ENCODE results near the gene ANKRD24.
A peak's percentile ranks its signal among the peaks of the same experiment; 100 is the strongest.
"Not testable (repeated sequence)": the region's sequence is repeated elsewhere in the genome, so short reads cannot be mapped to it uniquely, and the experiment has no call there.

Gene ANKRD24

DNA sequence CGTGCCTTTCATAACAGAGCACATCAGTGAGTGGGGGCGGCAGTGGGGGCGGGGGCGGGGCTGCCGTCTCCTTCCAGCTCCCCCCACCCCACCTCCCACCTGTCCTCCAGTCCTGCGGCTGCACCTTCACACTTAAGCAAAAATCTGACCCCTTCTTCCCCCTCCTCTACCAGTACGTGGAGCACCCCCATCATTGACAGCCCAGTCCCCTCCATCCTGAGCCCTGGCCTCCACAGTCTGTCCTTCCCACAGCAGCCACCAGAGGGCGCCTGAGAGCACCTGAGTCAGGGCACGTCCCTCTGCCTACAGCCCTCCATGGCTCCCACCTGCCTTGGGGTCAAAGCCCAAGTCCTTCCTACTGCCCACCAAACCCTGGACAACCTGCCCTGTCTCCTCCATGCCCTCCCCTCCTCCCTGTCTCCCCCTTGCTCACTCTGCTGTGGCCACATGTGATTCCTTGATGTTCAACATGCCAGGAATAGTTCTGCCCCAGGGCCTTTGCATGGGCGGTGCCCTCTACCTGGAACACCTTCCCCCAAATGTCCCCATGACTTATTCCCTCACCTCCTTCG lies 50.9 kb downstream of the ANKRD24 start:
- DNase-seq: peak; percentile 65

DNA sequence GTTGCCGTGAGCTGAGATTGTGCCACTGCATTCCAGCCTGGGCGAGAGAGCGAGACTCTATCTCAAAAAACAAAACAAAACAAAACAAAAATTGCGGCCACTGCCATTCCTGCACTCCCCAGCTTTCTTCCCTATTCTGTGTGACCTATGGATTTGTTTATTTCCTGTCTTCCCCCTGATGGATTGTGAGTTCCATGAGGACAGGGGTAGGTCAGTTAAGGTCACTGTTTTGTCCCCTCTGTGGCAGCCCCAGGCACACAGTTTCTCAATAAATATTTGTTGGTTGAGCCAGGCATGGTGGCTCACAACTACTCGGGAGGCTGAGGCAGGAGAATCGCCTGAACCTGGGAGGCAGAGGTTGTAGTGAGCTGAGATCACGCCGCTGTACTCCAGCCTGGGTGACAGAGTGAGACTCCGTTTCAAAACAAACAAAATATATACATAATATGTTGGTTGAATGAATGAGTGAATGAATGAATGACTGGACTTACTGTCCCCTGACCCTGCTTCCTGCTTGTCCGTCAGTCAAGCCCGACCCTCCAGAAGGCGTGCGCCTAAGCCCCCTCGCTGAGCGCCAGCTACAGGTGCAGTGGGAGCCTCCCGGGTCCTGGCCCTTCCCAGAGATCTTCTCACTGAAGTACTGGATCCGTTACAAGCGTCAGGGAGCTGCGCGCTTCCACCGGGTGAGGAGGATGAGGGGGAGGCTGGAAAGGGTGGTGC lies 51.8 kb downstream of the ANKRD24 start:
- no peak for DNase-seq

DNA sequence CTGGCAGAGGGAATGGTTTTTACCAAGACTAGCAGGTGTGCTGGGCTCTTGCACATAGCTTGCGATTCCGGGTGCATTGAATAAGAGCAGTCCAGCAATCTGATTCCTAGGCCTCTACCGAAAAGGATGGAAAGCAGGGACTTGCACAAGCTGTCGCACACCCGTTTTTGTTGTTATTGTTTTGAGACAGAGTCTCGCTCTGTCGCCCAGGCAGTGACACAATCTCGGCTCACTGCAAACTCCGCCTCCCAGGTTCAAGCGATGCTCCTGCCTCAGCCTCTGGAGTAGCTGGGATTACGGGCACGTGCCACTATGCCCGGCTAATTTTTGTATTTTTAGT lies 52.3 kb downstream of the ANKRD24 start:
- no peak for DNase-seq

DNA sequence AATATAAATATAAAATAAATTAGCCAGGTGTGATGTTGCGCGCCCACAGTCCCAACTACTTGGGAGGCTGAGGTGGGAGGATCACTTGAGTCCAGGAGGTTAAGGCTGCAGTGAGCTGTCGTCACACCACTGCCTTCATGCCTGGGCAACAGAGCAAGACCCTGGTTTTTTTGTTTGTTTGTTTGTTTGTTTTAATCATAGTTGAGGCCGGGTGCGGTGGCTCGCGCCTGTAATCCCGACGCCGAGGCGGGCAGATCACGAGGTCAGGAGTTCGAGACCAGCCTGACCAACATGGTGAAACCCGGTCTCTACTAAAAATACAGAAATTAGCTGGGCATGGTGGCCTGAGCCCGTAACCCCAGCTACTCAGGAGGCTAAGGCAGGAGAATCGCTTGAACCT lies 55.0 kb downstream of the ANKRD24 start:
- DNase-seq: not testable (repeated sequence)

DNA sequence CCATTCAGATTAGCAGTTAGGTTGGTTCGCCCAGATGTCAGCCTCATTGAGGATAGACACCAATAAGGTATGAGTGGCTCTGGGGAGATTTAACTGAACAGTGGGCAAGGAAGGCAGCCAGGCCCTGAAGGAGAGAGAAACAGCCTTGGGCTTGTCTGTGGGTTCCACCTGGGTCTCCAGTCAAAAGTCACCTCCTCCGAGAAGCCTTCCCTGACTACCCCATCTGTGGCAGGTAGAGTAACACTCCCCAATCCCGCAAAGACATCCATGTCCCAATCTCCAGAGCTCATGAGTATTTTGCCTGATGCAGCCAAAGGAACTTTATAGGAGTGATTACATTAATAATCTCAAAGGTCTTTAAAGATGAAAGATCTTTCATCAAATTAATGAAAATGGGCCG lies 56.3 kb downstream of the ANKRD24 start:
- no peak for DNase-seq

DNA sequence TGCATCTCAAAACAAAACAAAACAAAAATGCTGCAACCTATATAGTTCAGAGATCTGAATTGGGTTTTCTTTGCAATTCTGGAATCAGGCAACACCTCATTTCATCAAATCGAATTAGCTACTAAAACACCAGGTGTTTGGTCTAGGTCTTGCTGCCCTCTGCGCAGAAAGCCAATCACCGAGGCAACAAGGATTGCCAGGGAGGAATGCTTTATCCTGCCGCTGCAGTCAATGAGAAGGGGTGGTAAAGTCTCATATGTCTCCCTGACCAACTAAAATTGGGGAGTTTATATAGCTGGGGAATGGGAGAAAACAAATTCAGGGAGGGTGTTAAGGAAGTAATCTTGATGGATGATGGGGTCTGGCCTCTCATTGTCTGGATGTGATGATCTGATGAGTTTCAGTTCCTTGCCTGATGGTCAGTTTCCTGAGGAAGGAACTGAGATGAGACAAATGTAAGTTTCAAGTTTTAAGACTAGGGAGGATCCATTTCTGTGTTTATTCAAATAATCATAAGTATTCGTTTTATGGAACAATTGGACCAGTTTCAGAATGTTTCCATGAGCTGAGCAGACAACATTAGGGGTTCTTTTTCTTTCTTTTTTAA lies 59.4 kb downstream of the ANKRD24 start:
- no peak for DNase-seq

DNA sequence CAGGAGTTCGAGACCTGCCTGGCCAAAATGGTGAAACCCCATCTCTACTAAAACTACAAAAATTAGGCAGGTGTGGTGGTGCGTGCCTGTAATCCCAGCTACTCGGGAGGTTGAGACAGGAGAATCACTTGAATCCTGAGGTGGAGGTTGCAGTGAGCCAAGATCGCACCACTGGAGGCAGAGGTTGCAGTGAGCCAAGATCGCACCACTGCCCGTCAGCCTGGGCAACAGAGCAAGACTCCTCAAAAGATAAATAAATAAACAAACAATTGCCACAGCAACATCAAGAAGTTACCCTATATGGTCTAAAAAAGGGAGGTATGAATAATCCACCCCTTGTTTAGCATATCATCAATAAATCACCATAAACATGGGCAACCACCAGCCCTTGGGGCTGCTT lies 63.4 kb downstream of the ANKRD24 start:
- DNase-seq: not testable (repeated sequence)

DNA sequence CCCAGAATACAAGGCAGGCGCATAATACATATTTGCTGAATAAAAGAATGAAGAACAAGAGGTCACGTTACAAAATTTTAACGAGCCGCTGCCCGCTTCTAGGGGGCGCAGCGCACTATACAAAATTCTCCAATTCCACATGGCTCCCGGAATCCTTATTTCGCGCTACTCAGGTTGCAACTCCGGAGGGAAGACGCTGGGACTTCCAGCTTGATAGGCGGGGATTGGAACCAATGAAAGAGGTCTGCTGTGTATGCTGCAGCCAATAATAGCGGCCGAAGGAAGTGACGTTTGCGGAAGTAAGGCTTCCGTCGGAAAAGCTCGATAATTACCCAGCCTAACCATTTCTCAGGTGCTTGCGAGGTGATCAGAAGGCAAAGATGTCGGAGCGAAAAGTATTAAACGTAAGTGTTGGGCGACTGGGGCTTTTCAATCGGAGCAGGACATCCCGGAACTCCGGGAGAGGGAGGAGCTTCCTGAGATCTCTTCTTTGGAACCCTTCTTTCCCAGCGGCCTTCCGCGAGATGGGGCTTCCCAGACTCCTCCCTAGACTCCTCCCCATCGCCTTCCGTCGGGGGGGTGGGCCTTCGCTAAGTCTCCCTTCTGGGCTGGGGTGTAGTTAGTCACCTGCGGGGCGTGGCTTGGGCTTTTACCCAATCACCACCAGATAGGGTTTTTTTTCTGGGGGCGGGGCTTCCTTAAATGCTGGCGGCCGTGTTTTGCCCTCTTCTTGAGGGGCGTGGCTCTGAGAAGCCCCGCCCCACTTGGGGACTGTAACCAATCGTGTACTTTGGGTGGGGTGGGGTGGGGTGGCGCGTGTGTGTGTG lies 64.5 kb downstream of the ANKRD24 start, which contains the start of gene YJU2:
TSS of gene YJU2 (plus strand) at position 314 of the 827 bp plus-strand sequence. CDS start at position 381, 67 bp downstream.
- peak; percentile 97 for DNase-seq

DNA sequence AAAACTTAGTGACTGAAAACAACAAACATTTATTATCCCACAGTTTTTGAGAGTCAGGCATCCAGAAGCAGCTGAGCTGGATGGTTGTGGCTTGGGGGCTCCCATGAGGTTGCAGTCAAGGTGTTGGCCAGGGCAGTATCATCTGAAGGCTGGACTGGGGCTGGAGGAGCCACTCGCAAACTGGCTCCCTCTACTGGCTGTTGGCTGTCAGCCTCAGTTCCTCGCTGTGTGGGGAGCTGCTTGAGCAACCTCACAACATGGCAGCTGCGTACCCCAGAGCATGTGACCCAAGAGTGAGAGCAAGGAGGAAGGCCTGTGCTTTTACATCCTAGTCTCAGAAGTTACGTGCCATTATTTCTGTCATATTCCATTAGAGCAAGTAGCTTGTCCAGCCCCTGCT lies 74.1 kb downstream of the ANKRD24 start:
- DNase-seq: no peak

DNA sequence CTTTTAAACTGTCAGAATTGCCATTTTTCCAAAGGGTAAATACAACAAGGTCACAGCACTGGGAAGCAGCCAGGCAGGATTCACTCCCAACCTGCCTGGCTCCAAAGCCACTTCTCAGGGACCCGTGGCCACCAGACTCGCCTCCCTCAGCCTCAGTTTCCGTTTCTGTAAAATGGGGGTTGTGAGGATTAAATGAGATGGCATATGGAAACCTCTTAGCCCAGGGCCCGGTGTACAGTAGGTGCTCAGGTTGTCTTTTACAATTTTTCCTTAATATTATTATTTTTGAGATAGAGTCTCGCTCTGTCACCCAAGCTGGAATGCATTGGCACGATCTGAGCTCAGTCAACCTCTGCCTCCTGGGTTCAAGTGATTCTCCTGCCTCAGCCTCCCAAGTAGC lies 74.5 kb downstream of the ANKRD24 start:
- no peak for DNase-seq

DNA sequence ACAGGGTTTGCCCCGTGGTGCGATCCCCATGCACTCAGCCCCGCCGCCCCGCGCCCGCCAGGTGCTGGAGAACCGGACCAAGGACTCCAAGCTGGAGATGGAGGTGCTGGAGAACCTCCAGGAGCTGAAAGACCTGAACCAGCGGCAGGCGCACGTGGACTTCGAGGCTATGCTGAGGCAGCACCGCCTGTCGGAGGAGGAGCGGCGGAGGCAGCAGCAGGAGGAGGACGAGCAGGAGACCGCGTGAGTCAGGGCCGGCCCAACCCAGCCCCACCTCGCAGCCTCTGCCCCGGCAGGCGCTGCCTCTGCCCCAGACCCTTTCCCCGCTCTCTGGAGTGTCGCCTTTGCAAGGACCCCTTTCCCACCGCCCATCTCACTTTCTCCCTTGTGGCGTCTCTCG lies 75.7 kb downstream of the ANKRD24 start:
- no peak for DNase-seq

DNA sequence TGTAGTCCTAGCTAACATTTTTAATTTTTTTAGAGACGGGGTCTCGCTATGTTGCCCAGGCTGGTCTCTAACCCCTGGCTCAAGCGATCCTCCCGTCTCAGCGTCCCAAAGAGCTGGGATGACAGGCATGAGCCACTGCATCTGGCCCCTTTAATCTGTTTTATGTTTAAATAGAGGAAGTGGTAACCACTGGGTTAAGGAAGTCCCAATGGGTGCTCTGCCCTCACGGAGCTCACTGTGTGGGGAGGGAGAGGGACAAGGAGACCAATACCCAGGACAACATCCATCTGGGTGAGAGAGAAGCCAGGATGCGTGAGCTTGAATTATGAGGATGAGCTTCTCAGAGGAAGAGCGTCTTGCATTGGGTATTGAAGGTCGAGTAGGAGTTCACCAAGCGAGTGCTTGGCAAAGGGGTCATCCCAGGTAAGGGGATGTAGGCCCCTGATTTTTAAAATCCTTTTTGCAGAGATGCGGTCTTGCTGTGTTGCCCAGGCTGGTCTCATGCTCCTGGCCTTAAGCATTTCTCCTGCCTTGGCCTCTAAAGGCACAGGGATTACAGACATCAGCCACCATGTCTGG lies 78.2 kb downstream of the ANKRD24 start:
- DNase-seq: no peak

DNA sequence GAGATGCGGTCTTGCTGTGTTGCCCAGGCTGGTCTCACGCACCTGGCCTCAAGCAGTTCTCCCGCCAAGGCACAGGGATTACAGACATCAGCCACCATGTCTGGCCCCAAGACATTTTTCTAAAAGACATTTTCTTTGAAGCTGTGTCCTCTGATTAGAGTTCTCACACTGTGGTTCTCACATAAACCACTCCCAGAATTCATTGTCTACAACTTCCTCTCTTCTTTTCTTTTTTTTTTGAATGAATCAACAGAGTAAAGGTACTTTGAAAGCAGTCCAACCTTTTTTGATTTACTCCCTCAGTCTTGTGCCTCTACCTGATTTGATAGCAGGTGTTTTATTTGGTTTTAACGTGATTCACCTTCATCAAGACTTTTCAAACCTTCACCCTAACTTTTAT lies 82.3 kb downstream of the ANKRD24 start:
- no peak for DNase-seq

DNA sequence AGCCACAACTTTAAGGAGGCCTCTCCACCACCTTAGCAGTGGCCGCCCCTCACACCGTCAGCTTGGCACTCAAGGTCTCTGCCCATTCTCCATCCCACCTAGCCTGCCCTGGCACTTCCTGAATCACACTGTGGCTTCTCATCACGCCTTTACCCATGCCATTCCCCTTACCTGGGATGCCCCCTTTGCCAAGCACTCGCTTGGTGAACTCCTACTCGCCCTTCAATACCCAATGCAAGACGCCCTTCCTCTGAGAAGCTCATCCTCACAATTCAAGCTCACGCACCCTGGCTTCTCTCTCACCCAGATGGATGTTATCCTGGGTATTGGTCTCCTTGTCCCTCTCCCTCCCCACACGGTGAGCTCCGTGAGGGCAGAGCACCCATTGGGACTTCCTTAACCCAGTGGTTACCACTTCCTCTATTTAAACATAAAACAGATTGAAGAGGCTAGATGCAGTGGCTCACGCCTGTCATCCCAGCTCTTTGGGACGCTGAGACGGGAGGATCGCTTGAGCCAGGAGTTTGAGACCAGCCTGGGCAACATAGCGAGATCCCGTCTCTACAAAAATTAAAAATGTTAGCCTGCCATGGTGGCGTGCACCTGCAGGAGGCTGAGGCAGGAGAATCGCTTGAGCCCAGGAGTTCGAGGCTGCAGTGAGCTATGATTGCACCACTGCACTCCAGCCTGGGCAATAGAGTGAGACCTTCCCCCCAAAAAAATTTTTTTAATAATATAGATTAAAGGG lies 83.9 kb downstream of the ANKRD24 start:
- DNase-seq: no peak

DNA sequence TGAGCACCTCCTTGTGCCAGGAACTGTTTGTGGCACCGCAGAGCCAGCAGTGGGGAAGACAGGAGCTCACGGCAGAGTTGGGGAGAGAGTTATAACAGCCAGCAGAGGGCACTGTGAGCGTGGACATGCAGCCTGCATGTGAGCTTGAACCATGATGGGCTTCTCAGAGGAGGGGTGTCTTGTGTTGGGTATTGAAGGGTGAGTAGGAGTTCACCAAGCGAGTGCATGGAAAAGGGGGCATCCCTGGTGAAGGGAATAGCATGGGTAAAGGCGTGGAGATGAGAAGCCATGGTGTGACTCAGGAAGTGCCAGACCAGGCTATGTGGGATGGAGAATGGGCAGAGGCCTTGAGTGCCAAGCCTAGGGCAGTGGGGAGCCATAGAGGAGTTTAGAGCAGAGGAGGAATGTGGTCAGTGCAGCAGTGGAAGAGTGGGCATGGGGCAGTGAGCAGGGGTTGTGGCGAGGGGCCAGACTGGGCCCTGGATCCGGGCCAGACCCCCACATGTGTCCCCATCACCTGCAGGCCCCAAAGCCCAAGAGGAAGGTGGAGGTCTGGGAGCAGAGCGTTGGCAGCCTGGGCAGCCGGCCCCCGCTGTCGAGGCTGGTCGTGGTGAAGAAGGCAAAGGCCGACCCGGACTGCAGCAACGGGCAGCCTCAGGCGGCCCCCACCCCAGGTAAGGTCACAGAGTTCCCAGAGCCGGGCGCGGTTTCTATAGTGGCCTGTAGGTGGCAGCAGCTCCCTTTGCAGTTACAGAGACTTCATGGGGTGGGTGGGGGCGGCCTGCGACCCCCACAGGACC lies 84.8 kb downstream of the ANKRD24 start:
- peak; percentile 57 for DNase-seq

DNA sequence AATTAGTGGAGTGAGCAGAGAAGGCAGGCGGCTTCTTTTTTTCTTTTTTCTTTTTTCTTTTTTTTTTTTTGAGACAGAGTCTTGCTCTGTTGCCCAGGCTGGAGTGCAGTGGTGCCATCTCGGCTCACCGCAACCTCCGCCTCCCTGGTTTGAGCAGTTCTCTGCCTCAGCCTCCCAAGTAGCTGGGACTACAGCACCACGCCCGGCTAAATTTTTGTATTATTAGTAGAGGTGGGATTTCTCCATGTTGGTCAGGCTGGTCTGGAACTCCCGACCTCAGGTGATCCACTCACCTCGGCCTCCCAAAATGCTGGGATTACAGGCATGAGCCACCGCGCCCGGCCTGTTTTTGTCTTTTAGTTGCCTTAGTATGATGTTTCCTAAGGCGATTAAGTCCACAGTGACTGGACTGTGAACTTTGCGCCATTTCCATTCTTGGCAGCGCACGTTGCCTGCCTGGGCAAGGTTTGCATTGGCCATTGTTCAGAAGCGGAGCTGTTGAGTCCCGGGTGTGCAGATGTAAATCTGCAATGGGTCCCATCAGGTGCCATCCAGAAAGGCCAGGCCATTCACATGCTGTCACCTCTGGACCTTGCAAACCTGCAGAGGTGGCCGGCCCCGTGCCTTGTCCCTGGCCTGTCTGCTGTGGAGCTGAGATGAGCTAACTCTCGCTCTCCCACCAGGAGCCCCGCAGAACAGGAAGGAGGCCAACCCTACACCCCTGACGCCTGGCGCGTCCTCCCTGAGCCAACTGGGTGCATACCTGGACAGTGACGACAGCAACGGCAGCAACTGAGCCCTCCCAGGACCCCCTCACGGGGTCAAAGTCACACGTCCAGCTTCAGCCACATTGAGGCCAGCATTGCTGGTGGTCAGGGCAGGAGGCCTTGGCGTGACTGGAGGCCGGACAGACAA lies 85.7 kb downstream of the ANKRD24 start:
- DNase-seq: no peak

DNA sequence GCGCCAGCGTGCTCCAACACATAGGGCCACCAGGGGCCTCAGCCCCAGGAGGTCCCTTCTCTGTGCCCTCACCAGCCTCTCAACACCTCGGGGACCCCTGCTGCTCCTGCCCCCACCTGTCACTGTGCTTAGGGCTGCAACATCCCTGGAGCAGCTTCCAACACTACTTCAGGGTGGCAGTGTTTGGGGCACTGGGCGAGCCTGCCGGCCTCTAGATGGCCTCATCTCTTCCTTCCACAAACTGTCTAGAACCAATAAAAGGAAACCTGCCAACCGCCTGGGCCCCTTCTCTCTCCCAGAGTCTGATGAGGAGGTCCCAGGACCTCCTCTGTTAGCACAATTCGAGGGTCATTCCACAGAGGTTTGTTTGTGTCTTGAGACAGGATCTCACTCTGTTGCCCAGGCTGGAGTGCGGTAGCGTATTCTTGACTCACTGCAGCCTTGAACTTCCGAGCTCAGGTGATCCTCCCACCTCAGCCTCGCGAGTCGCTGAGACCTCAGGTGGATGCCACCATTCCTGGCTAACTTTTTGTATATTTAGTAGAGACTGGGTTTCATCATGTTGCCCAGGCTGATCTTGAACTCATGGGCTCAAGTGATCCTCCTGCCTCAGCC lies 86.4 kb downstream of the ANKRD24 start:
- DNase-seq: no peak

DNA sequence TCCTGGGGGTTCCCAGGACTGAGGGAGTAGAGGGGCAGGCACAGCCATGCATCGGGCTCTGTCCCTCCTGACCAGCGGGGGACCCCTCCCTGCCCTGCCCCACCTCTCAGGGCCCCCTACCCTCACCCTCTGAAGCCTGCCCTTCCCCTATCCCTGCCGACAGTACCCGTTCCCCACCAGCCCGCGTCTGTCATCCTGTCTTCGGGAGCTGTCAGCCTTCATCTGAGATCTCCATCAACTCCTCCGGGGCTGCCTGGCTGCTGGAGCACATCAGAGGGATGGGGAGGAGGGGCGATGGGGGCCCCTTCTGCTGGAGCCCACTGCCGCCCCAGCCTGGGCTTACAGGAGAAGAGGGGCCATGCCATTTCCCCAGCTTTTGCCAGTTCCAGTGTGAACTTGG lies 90.4 kb downstream of the ANKRD24 start:
- no peak for DNase-seq

DNA sequence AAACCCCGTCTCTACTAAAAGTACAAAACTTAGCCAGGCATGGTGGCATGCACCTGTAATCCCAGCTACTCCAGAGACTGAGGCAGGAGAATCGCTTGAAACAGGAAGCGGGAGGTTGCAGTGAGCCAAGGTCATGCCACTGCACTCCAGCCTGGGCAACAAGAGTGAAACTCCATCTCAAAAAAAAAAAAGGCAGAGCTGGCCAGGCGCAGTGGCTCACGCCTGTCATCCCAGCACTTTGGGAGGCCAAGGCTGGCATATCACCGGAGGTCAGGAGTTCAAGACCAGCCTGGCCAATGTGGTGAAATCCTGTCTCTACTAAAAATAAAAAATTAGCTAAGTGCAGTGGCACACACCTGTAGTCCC lies 91.8 kb downstream of the ANKRD24 start:
- not testable (repeated sequence) for DNase-seq
